Melanocyte of skin (primary cell): ENCODE measurements around the gene ALKBH3. TPM values are rescaled to one million over a fixed set of nuclear protein-coding genes. Genes with fewer than 3 reads are reported as not detected.

Experiments
- total RNA-seq, 2 donors: library from RNA; depleted of rRNA; stranded (reverse); fragments of >200 nt; gene quantifications; 2 replicates each; pipeline ENCODE4 v1.2.3, GENCODE V29; 2012

Gene ALKBH3
- 10 to 100 TPM; 52.0 to 58.2 TPM for total RNA-seq

GRCh38 chr11:43880640-43881159 is at the start of gene ALKBH3:
Gene ALKBH3, plus strand, starts transcription at chr11:43880831. Its CDS starts 1,822 bp downstream, at chr11:43882653.

Other genes with a start within 250 kb of the ALKBH3 start
- 100 to 1,000 TPM; 109 to 137 TPM for gene HSD17B12, start 200.1 kb upstream of the ALKBH3 start, total RNA-seq
- 10 to 100 TPM; 37.3 to 50.2 TPM for gene C11orf96, start 61.8 kb downstream of the ALKBH3 start, total RNA-seq
- gene ACCSL, start 167.2 kb downstream of the ALKBH3 start, total RNA-seq, result under 1 TPM in 1 of 2 donors, not detected in 1; 0.69 TPM
- gene ACCS, start 185.4 kb downstream of the ALKBH3 start, total RNA-seq, result 10 to 100 TPM in 1 of 2 donors, 1 to 10 TPM in 1; 7.7 to 31.0 TPM
- 10 to 100 TPM; 84.3 to 95.9 TPM for gene EXT2, start 214.8 kb downstream of the ALKBH3 start, total RNA-seq